Bronchial epithelial cell (primary cell): ENCODE measurements around the gene MYO3B. TPM values are rescaled to one million over a fixed set of nuclear protein-coding genes. Genes with fewer than 3 reads are reported as not detected.

Experiments used
- DNase-seq: peaks from one replicate; pipeline ENCODE4 v3.0.0-alpha.2; 2010; ENCODE audit warnings: low read depth
- FAIRE-seq: peaks from 2 replicates; lab custom pipeline; 2011; peaks lifted over from hg19 to GRCh38; lab: Jason Lieb, UNC
- H3K27me3 ChIP-seq: 2 replicates; pipeline ENCODE4 v1.5.1; 2011; ENCODE audit warnings: low read length; ENCODE audit not compliant: control insufficient read depth, insufficient read depth
- H3K36me3 ChIP-seq: 2 replicates; pipeline ENCODE4 v1.5.1; 2011; ENCODE audit warnings: low read length; ENCODE audit not compliant: control insufficient read depth, insufficient read depth
- H3K4me3 ChIP-seq: 2 replicates; pipeline ENCODE4 v1.5.1; 2011; ENCODE audit warnings: mild to moderate bottlenecking, low read depth, low read length, control low read depth
- total RNA-seq: library from RNA; depleted of rRNA; stranded (reverse); fragments of >200 nt; gene quantifications from 2 replicates; pipeline ENCODE4 v1.2.1, GENCODE V29; 2014
- TF ChIP-seq, protein P1 (sequence below): IDR thresholded peaks from 2 replicates; pipeline ENCODE4 v1.5.1; 2011; ENCODE audit warnings: mild to moderate bottlenecking, moderate library complexity, low read length, control low read depth, inconsistent platforms; ENCODE audit not compliant: insufficient read depth, severe bottlenecking

MYO3B gene
- total RNA-seq, 1 donor from 2014 or later: under 0.01 TPM

DNA sequence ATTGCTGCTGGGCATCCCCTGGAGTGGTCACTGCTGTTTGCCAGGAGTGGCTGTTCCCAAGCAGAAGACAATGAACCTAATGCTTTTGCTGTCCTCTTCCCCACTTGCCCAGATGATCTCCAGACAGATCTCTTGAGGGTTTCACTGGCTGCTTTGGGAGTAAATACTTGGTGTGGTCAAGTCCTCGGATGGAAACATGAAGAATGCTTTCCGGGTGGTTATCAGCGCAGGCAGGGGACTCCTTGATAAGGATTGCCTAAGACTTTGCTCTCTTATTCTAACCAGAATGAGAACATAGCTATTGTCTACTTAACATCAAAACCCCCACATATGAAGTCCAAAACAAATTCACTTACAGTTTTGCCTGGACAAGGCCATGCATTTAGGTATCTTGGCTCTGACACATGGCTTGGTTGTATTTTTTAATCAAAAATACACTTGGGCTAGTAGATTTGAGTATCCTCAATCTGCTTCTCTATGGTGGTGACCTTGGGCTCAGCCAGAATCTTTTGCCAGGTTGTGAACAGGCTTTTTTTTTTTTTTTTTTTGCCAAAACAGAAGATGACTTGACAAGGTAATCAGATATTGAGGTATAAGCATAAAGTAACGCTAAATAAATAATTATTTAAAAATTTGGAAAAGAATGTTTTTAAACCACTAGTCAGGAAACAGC is 34.8 kb upstream of the MYO3B start:
- no peak for FAIRE-seq
- Histone ChIP-seq H3K27me3 (no peaks in the 10 kb centered on the region), H3K36me3 (no peaks in the 10 kb centered on the region), H3K4me3 (no peak overlapping the region)
- DNase-seq: no peak
- TF ChIP-seq, protein P1, sequence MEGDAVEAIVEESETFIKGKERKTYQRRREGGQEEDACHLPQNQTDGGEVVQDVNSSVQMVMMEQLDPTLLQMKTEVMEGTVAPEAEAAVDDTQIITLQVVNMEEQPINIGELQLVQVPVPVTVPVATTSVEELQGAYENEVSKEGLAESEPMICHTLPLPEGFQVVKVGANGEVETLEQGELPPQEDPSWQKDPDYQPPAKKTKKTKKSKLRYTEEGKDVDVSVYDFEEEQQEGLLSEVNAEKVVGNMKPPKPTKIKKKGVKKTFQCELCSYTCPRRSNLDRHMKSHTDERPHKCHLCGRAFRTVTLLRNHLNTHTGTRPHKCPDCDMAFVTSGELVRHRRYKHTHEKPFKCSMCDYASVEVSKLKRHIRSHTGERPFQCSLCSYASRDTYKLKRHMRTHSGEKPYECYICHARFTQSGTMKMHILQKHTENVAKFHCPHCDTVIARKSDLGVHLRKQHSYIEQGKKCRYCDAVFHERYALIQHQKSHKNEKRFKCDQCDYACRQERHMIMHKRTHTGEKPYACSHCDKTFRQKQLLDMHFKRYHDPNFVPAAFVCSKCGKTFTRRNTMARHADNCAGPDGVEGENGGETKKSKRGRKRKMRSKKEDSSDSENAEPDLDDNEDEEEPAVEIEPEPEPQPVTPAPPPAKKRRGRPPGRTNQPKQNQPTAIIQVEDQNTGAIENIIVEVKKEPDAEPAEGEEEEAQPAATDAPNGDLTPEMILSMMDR: no peak

DNA sequence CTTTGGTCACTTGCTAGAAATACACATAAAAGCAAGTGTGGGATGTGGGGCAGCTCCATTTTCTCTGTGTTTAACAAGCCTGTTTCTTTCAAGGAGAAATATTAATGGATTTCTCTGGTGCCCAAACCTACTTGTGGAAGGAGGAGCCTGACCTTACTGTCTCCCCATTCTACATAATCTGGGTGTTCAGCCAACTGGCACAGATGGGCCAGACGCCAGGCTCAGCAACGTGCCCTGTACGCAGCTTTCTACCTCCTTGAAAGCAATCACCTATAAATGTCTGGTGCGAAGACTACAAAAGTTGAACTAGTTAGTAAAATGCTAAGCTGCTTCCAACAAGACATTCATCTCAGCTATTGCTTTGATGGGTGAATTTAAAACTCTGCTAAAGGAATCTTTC is 33.2 kb upstream of the MYO3B start:
- Histone ChIP-seq H3K27me3 (no peaks in the 10 kb centered on the region), H3K4me3 (no peak overlapping the region), H3K36me3 (no peaks in the 10 kb centered on the region)
- DNase-seq (no peak), FAIRE-seq (no peak)
- TF ChIP-seq, protein P1: no peak

DNA sequence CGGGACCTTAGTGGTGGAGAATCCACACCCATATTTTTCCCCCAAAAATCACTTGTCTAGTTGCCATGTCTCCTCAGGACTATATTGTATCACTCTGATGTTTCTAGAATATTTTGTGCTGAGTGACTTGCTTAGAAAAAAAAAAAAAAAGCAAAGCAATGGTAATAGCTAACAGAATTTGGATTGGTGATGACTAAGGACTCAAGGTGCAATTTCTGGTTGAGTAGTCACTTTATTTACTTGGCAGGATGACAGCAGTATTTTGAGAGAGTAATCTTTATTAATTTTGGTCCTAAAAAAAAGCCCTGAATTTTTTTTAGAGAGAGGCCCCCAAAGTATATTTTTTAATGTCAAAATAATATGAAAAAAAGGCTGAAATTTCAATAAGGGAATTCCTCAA is 32.8 kb upstream of the MYO3B start:
- Histone ChIP-seq H3K27me3 (no peaks in the 10 kb centered on the region), H3K4me3 (no peak overlapping the region), H3K36me3 (no peaks in the 10 kb centered on the region)
- no peak for FAIRE-seq
- TF ChIP-seq, protein P1: no peak
- peak; percentile 80 for DNase-seq

DNA sequence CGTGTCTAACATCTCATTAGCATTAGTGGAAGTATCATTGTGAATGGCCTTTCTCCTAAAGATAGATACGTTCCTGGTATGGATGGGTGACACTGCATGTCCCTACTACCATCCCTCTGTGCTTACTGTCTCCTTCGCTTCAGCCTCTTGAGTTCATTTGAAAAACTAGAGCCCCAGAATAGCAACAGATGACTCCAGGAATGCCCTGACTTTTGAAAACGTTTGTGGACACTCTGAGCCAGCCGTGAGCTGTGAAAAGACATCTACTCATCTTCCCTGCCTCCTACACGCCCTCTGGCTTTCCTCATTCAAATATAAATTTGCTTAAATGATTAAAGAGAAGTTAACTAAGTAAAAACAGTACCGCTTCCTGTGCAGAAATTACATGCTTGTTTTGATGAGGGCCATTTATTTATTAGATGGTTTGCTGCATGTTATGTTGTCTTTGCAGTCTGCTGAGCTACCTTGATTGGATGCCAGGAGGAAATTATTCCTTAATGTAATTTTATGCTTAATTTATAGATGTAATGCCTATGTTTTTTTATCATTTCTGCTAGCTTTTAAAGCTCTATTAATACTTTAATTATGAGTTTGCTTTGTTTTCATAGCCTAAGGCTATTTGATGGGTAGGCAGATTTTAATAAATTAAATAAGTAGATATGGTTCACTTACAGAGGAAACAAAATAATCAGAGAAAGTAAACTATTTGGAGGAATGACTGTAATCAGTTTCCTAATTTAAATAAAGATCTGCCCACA is 32.1 kb upstream of the MYO3B start:
- no peak for FAIRE-seq
- Histone ChIP-seq H3K36me3 (no peaks in the 10 kb centered on the region), H3K4me3 (no peak overlapping the region), H3K27me3 (no peaks in the 10 kb centered on the region)
- no peak for DNase-seq
- TF ChIP-seq, protein P1: no peak

DNA sequence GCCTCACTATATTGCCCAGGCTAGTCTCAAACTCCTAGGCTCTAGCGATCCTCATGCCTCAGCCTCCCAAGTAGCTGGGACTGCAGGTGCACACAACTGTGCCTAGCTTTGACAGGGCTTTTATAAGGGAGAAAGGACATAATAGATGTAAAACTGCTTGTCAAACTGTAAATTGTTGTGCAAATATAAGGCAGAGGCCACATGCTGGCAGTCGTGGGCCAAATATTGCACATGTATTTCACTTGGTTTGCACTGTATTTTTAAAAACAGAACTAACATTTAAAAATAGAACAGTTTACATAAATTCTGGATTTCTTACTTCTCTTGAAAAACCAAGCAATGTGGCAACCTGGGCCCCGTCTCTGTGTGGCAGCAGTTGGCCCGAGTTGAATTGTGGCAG is 31.2 kb upstream of the MYO3B start:
- Histone ChIP-seq H3K4me3 (no peak overlapping the region), H3K36me3 (no peaks in the 10 kb centered on the region), H3K27me3 (no peaks in the 10 kb centered on the region)
- DNase-seq: no peak
- FAIRE-seq: no peak
- TF ChIP-seq, protein P1: no peak

DNA sequence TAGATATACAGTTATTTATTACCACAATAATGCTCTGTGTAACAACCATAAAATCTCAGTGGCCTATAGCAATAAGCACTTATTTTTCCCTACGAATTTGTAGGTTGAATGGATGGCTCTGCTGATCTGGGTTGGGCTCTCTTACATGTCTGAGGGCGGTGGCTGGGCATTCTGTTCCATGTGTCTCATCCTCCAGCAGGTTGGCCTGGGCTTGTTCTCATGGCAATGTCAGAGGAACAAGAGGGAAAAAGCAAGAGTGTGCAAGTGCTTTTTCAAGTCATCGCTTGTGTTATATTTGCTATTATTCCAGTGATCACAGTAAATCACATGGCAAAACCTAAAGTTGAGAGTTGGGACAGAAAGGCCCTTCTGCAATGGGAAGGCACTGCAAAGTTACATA is 30.4 kb upstream of the MYO3B start:
- no peak overlapping the region for H3K4me3 ChIP-seq
- H3K36me3 ChIP-seq: no peaks in the 10 kb centered on the region
- FAIRE-seq: no peak
- no peaks in the 10 kb centered on the region for H3K27me3 ChIP-seq
- DNase-seq: peak; percentile 97
- TF ChIP-seq, protein P1: no peak
